ENCODE measurements around the gene RPGR.

The RPGR gene

DNA sequence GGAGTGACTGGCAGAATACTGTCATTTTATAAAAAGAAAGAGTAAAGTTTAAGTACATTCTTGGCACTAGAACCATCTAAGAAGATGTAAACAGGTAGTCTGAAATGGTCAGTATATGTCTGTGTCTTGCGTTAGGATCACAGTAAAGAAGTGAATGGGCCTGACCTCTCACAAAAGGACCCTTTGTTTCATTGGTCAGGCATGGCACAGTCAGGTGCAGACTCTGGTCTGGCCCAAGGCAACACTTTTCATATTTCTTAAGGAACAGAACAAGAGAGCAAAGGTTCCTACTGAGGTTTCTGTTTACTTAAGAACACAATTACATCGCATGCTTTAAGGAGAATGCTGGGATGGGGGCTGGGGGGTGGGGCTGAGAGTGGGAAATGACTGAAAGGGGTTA lies 48.1 kb downstream of the RPGR start:
- no peak for DNase-seq (ENCODE audit: extremely low read depth, low read depth)
- no peak for TF ChIP-seq CTCF (IDR thresholded peaks at IDR 0.05; ENCODE audit: low read depth, low read length)

DNA sequence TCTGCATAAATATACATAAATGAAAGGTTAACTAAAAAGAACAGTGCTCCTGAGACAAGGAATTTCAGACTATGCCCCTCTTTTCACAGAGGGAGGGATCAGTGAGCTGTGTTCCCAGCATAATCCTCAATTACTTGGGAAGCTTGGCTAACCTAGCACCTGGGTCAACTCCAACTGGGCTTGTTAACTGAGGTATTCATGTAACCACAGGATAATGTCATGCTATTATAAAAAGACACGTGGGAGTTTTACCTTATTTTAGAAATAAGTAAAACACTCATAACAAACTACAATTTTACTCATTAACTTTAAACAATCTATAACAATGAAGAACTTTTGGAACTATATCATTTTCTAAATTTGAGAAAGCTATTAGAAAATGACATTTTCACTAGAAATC lies 48.6 kb downstream of the RPGR start:
- TF ChIP-seq CTCF (IDR thresholded peaks at IDR 0.05; ENCODE audit: low read depth, low read length): no peak
- DNase-seq (ENCODE audit: extremely low read depth, low read depth): no peak

- no peak for TF ChIP-seq CTCF (IDR thresholded peaks at IDR 0.05; ENCODE audit: low read depth, low read length)
- DNase-seq (ENCODE audit: extremely low read depth, low read depth): no peak
These were observed 49.5 kb downstream of the RPGR start for GRCh38 chrX:38277802-38278201.

DNA sequence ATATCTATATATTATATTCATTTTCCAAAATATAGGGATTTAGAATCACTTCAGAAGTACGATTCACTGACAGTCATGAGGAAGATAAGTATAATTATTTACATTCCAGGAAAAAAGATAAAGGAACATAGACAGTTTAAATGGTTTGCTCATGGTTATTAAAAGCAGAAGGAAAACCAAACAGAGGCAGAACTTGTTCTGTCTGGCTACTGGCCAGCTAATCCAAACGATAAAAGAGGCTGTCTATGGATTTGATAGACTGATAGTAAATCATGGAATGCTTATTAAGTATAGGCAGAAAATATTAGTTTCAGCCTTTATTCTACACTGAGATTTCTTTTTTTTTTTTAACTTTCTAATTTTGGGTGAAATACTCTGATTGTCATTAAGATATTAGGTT lies 50.2 kb downstream of the RPGR start:
- no peak for TF ChIP-seq CTCF (IDR thresholded peaks at IDR 0.05; ENCODE audit: low read depth, low read length)
- DNase-seq (ENCODE audit: extremely low read depth, low read depth): no peak

DNA sequence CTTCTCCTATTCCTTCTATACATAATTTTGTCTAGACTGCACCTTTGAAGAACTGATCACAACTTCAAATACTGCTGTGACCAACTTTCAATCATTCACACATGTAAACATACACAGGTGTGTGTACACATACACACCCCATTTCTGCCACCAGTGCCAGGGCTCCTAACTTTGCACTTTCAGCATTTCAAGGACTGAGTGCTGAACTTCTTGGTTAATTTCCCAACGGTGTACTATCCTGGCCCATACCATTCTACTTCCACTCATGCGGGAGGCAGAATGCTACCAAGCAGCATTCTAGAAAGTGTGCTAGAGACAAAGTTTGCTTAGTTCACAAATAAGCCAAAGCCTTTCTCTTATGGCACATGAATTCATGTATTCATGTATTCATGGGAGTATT lies 51.2 kb downstream of the RPGR start:
- no peak for TF ChIP-seq CTCF (IDR thresholded peaks at IDR 0.05; ENCODE audit: low read depth, low read length)
- no peak for DNase-seq (ENCODE audit: extremely low read depth, low read depth)

DNA sequence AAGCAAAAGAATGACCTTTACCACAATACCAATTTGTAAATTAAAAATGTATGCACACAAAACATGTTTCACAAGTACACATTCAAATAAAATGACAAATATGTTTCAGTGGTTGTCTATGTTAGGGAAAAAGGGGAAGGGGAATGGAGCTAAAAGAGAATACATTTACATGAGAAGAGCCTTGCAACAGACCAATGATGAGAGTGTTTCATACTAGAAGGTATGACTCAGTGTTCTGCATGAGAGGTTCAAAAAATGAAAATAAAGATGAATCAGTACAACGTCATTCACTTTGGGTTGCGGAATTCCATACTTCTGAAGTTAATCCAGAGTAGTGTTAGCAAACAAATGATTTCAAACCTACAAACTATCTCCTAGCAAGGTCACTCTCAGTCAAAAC lies 51.7 kb downstream of the RPGR start:
- no peak for TF ChIP-seq CTCF (IDR thresholded peaks at IDR 0.05; ENCODE audit: low read depth, low read length)
- peak; percentile 56 for DNase-seq (ENCODE audit: extremely low read depth, low read depth)

DNA sequence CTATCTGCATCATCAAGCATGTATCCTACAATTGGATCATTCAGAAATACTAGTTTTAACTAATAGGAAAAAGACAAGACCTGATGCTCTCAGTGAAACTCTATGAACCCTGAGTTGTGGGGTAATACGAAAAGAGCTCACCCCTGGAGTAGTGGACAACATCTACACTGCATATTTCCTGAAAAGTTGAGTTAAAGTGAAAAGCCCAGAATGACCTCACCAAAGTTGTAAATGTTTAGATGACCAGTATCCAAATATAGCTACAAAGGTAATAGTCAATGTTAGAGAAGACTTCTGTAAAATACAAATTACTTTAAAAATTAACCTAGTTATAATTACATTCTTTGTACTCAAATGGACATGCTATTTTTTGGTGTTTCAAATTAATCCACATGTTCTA lies 53.9 kb downstream of the RPGR start:
- no peak for DNase-seq (ENCODE audit: extremely low read depth, low read depth)
- no peak for TF ChIP-seq CTCF (IDR thresholded peaks at IDR 0.05; ENCODE audit: low read depth, low read length)
